ENCODE data around the gene PGAP2.

- TF ChIP-seq CTCF (IDR thresholded peaks at IDR 0.05) (no peak), POLR2A (IDR thresholded peaks at IDR 0.05) (no peak), EP300 (IDR thresholded peaks at IDR 0.05) (no peak)
These were observed 35.0 kb downstream of the PGAP2 start for GRCh38 chr11:3843326-3843725.

All from ovary (tissue), 3 donors.